Ovary (tissue), 3 donors: ENCODE measurements around the gene PWP2.
"Not testable (repeated sequence)": the region's sequence is repeated elsewhere in the genome, so short reads cannot be mapped to it uniquely, and the experiment has no call there.

Source experiments
- EP300 ChIP-seq: sonication (generic); formaldehyde crosslinking; IDR thresholded peaks from one replicate; pipeline ENCODE4 v1.6.1; 2017; ENCODE audit warnings: antibody characterized with exemption
- TF ChIP-seq, protein P1 (sequence below), 3 donors: fragments of 450-650 bp in 2 of 3; fragments of 200-600 bp in 1 of 3; IDR thresholded peaks; one replicate each; pipeline versions ENCODE4 v1.5.1 to v1.8.0; 2016 to 2022; ENCODE audit warnings: antibody characterized with exemption in 3 of 3, mild to moderate bottlenecking in 1 of 3
- donor health status: DM: no; HTN: no; CAD: no.

DNA sequence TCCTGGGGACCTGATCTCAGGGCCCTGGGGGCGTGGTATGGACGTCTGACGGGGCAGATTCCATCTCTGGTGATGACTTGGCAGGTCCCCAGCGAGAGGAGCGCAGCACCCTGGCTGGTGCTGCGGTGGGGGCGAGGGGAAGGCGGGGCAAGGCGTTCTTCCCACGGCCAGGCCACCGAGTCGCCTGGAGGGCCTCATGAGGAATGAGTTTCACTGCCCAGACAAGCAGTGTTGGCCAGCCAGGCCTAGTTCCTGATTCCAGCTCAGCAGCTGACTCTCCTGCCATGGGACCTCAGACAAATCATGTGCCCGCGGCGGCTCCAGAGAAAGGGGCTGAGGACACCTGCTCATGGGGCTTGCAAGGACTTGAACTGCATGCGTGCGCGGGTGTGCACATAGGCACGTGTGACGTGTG, 47.6 kb downstream of the PWP2 start:
- TF ChIP-seq, protein P1, sequence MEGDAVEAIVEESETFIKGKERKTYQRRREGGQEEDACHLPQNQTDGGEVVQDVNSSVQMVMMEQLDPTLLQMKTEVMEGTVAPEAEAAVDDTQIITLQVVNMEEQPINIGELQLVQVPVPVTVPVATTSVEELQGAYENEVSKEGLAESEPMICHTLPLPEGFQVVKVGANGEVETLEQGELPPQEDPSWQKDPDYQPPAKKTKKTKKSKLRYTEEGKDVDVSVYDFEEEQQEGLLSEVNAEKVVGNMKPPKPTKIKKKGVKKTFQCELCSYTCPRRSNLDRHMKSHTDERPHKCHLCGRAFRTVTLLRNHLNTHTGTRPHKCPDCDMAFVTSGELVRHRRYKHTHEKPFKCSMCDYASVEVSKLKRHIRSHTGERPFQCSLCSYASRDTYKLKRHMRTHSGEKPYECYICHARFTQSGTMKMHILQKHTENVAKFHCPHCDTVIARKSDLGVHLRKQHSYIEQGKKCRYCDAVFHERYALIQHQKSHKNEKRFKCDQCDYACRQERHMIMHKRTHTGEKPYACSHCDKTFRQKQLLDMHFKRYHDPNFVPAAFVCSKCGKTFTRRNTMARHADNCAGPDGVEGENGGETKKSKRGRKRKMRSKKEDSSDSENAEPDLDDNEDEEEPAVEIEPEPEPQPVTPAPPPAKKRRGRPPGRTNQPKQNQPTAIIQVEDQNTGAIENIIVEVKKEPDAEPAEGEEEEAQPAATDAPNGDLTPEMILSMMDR (IDR thresholded peaks at IDR 0.05) = not testable (repeated sequence)
- not testable (repeated sequence) for TF ChIP-seq EP300
